Mammary microvascular endothelial cell (primary cell): Measurements from ENCODE around the gene GAGE13. TPM values are rescaled to one million over a fixed set of nuclear protein-coding genes. Genes with fewer than 3 reads are reported as not detected.

Experiments used
- total RNA-seq: library from RNA; depleted of rRNA; stranded (reverse); fragments of >200 nt; gene quantifications from 2 replicates; pipeline ENCODE4 v1.2.3, GENCODE V29; 2015

Gene GAGE13, protein sequence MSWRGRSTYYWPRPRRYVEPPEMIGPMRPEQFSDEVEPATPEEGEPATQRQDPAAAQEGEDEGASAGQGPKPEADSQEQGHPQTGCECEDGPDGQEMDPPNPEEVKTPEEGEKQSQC
- total RNA-seq = not detected in 2 replicates

DNA sequence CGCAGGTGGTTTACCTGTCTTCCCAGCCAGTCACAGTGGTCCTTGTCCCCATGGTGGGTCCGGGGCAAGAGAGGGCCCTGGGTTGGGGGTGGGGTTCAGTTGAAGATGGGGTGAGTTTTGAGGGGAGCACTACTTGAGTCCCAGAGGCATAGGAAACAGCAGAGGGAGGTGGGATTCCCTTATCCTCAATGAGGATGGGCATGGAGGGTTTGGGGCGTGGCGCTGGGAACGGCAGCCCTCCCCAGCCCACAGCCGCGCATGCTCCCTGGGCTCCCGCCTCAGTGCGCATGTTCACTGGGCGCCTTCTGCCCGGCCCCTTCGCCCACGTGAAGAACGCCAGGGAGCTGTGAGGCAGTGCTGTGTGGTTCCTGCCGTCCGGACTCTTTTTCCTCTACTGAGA, at the start of gene GAGE13:
Gene GAGE13, plus strand, starts transcription at position 301 of the 400 bp plus-strand sequence. CDS start 1,156 bp downstream, outside the sequence.

DNA sequence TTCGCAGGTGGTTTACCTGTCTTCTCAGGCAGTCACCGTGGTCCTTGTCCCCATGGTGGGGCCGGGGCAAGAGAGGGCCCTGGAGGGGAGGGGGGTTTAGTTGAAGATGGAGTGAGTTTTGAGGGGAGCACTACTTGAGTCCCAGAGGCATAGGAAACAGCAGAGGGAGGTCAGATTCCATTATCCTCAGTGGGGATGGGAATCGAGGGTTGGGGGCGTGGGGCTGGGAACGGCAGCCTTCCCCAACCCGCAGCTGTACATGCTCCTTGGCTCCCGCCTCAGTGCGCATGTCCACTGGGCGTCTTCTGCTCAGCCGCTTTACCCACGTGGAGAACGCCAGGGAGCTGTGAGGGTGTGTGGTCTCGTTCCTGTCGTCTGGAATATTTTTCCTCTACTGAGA, 28.0 kb upstream of the GAGE13 start, which contains the start of gene GAGE10:
Gene GAGE10, plus strand, starts transcription at position 301 of the 400 bp plus-strand sequence. CDS start 1,214 bp downstream, outside the sequence.

DNA sequence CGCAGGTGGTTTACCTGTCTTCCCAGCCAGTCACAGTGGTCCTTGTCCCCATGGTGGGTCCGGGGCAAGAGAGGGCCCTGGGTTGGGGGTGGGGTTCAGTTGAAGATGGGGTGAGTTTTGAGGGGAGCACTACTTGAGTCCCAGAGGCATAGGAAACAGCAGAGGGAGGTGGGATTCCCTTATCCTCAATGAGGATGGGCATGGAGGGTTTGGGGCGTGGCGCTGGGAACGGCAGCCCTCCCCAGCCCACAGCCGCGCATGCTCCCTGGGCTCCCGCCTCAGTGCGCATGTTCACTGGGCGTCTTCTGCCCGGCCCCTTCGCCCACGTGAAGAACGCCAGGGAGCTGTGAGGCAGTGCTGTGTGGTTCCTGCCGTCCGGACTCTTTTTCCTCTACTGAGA, 9.6 kb upstream of the GAGE13 start, which contains the start of gene GAGE12J:
Gene GAGE12J, plus strand, starts transcription at position 301 of the 400 bp plus-strand sequence. CDS start 1,157 bp downstream, outside the sequence.

Other genes with a start within 250 kb of the GAGE13 start
- 30.2 and 30.4 TPM in 2 replicates for gene GPKOW, start 207.8 kb upstream of the GAGE13 start, total RNA-seq
- 1.9 TPM in 1 of 2 replicates, not detected in the other for gene MAGIX, start 168.8 kb upstream of the GAGE13 start, total RNA-seq
- 123 and 125 TPM in 2 replicates for gene PLP2, start 159.7 kb upstream of the GAGE13 start, total RNA-seq
- 7.3 and 15.9 TPM in 2 replicates for gene PRICKLE3, start 145.2 kb upstream of the GAGE13 start, total RNA-seq
- gene SYP, start 131.4 kb upstream of the GAGE13 start, total RNA-seq = 0.10 and 0.27 TPM in 2 replicates
- not detected in 2 replicates for gene CACNA1F, start 98.2 kb upstream of the GAGE13 start, total RNA-seq
- gene CCDC22, start 96.1 kb upstream of the GAGE13 start, total RNA-seq = 20.9 and 25.0 TPM in 2 replicates
- gene FOXP3, start 66.9 kb upstream of the GAGE13 start, total RNA-seq = 0.10 TPM in 1 of 2 replicates, not detected in the other
- 0.87 and 2.3 TPM in 2 replicates for gene PPP1R3F, start 61.8 kb upstream of the GAGE13 start, total RNA-seq
- gene GAGE10, start 27.9 kb upstream of the GAGE13 start, total RNA-seq = not detected in 2 replicates
- not detected in 2 replicates for gene GAGE12J, start 9.5 kb upstream of the GAGE13 start, total RNA-seq
- not detected in 2 replicates for gene GAGE12C, start 200.6 kb downstream of the GAGE13 start, total RNA-seq
- gene GAGE12D, start 210.2 kb downstream of the GAGE13 start, total RNA-seq = not detected in 2 replicates
- not detected in 2 replicates for gene GAGE12E, start 219.7 kb downstream of the GAGE13 start, total RNA-seq
- not detected in 2 replicates for gene GAGE12F, start 229.3 kb downstream of the GAGE13 start, total RNA-seq
- not detected in 2 replicates for gene GAGE12G, start 238.8 kb downstream of the GAGE13 start, total RNA-seq
- not detected in 2 replicates for gene GAGE12H, start 248.4 kb downstream of the GAGE13 start, total RNA-seq